Measurements from ENCODE around the gene PYROXD2.

GRCh38 chr10:98457721-98458120 lies 42.7 kb upstream of the PYROXD2 start:
- TF ChIP-seq GATA3 (IDR thresholded peaks at IDR 0.05; ENCODE audit: low read depth, low read length) (no peak), GATA2 (IDR thresholded peaks at IDR 0.05; ENCODE audit: low read depth, low read length) (no peak)
